K562 (cell line): Measurements from ENCODE around the gene RNGTT. TPM values are rescaled to one million over a fixed set of nuclear protein-coding genes. Genes with fewer than 3 reads are reported as not detected.

ENCODE experiments used
- ATAC-seq: fragments of 200-7000 bp; cut with Tn5 transposase; 3 replicates; pipeline ENCODE4 v1.9.1; 2020; ENCODE audit warnings: moderate library complexity
- BruUV-seq: library from RNA; stranded (reverse); fragments of 400-500 nt; replicated peaks from 2 replicates; lab custom pipeline; 2021; lab: Mats Ljungman, UMichigan
- CTCF ChIA-PET: fragments of 300-600 bp; formaldehyde crosslinking; extraction: SDS; loops from one replicate; lab custom pipeline; 2021; ENCODE audit warnings: low intra/inter-chr PET ratio; lab: Yijun Ruan, JAX
- POLR2A ChIA-PET: fragments of 300-600, 350-650 bp; sonication (Branson Sonifier 250); formaldehyde crosslinking; extraction: SDS; loops from one replicate; lab custom pipeline; 2021; ENCODE audit warnings: antibody characterized with exemption, inconsistent platforms; lab: Yijun Ruan, JAX
- DNase-seq, 4 experiments: peaks; one replicate each; pipeline versions ENCODE4 v3.0.0 to v3.0.0-alpha.2; 2011 to 2018; ENCODE audit warnings: low spot score in 3 of 4, mixed read lengths in 3 of 4; ENCODE audit errors: extremely low read depth in 1 of 4
- FAIRE-seq: peaks from 2 replicates; lab custom pipeline; 2011; peaks lifted over from hg19 to GRCh38; lab: Jason Lieb, UNC
- H2AFZ ChIP-seq: 2 replicates; pipeline ENCODE4 v1.6.0; 2011; ENCODE audit warnings: low read depth, low read length, control low read depth, inconsistent platforms
- H3K27ac ChIP-seq: fragments of 200-600 bp; 3 replicates; pipeline ENCODE4 v1.8.0; 2011; ENCODE audit warnings: low read depth, mild to moderate bottlenecking, control low read depth, inconsistent platforms, low read length, moderate library complexity, mixed read lengths; ENCODE audit errors: extremely low read depth
- H3K27me3 ChIP-seq, 2 experiments: fragments of 300-600 bp in 1 of 2; 2 replicates in 1 of 2; 3 replicates in 1 of 2; pipeline versions ENCODE4 v1.6.0 to v1.8.0; 2011; ENCODE audit warnings: inconsistent platforms in 2 of 2, low read length in 2 of 2, mild to moderate bottlenecking in 1 of 2, mixed read lengths in 1 of 2, moderate library complexity in 1 of 2; ENCODE audit not compliant: control insufficient read depth in 2 of 2, insufficient read depth in 2 of 2
- H3K36me3 ChIP-seq: fragments of 300-600 bp; 3 replicates; pipeline ENCODE4 v1.8.0; 2011; ENCODE audit warnings: mild to moderate bottlenecking, low read length, inconsistent platforms; ENCODE audit not compliant: control insufficient read depth, insufficient read depth
- H3K4me1 ChIP-seq, 2 experiments: fragments of 200-600 bp in 1 of 2; replicated peaks in 1 of 2; 2 replicates in 1 of 2; 3 replicates in 1 of 2; pipeline versions ENCODE4 v1.5.1 to v1.8.0; 2011; ENCODE audit warnings: inconsistent platforms in 2 of 2, low read length in 2 of 2, mild to moderate bottlenecking in 1 of 2, mixed read lengths in 1 of 2, moderate library complexity in 1 of 2; ENCODE audit not compliant: control insufficient read depth in 2 of 2, insufficient read depth in 2 of 2
- H3K4me2 ChIP-seq: 2 replicates; pipeline ENCODE4 v1.6.1; 2011; ENCODE audit warnings: low read length, control low read depth, inconsistent platforms, mixed read lengths; ENCODE audit not compliant: insufficient read depth
- H3K4me3 ChIP-seq: fragments of 200-600 bp; sonication (generic), shearing (Covaris generic); 2 replicates; pipeline ENCODE4 v1.5.1; 2016; ENCODE audit warnings: control low read depth, inconsistent platforms
- H3K79me2 ChIP-seq: fragments of 200-600 bp; 3 replicates; pipeline ENCODE4 v1.8.0; 2011; ENCODE audit warnings: low read length, inconsistent platforms; ENCODE audit not compliant: control insufficient read depth, insufficient read depth
- H3K9ac ChIP-seq, 2 experiments: 2 replicates each; pipeline versions ENCODE4 v1.6.0 to v1.6.1; 2011; ENCODE audit warnings: low read depth in 2 of 2, low read length in 2 of 2, control low read depth in 1 of 2, inconsistent platforms in 1 of 2, mild to moderate bottlenecking in 1 of 2, mixed read lengths in 1 of 2; ENCODE audit not compliant: insufficient read depth in 1 of 2
- H3K9me1 ChIP-seq: one replicate; pipeline ENCODE4 v1.6.0; 2011; ENCODE audit warnings: inconsistent platforms, mild to moderate bottlenecking, low read length, moderate library complexity; ENCODE audit not compliant: control insufficient read depth, insufficient read depth
- H3K9me3 ChIP-seq: replicated peaks from 2 replicates; pipeline ENCODE4 v1.5.1; 2011; ENCODE audit warnings: low read depth, low read length, inconsistent platforms; ENCODE audit not compliant: control insufficient read depth, insufficient read depth
- H4K20me1 ChIP-seq: replicated peaks from 2 replicates; pipeline ENCODE4 v1.6.1; 2011; ENCODE audit warnings: low read length, inconsistent platforms, mixed read lengths; ENCODE audit not compliant: control insufficient read depth, insufficient read depth
- GTF2A2 ChIP-seq: IDR thresholded peaks from 2 replicates; pipeline ENCODE4 v1.6.1; 2016; ENCODE audit warnings: mild to moderate bottlenecking, missing genetic modification characterization, missing compliant biosample characterization
- WGBS: fragments of 100-300 bp; shearing (Covaris generic); methylation state at CpG from one replicate; pipeline ENCODE4 v1.1.6; 2016; ENCODE audit warnings: low coverage, mixed read lengths; ENCODE audit not compliant: insufficient coverage; ENCODE audit errors: missing lambda C conversion rate; 5-methylcytosine and 5-hydroxymethylcytosine counted together
- in situ Hi-C: fragments of 300-500 bp; cut with MboI; formaldehyde crosslinking; loops from 4 replicates; pipeline ENCODE4 v1.15.0; 2018; ENCODE audit warnings: inconsistent platforms, mixed read lengths
- intact Hi-C: fragments of 100-400 bp; cut with micrococcal nuclease; formaldehyde crosslinking; loops from 2 replicates; pipeline ENCODE4 v1.14.2; 2022
- polyA plus RNA-seq, 8 experiments: library from polyadenylated mRNA; depleted of rRNA in 4 of 8; stranded (reverse) in 5 of 8; unstranded in 3 of 8; fragments of >200 nt; fragmentation: Nextera tagmentation in 2 of 8; fragmentation: Illumina TruSeq in 1 of 8; extraction: Ambion mirVana in 2 of 8; extraction: Trizol in 1 of 8; gene quantifications; 2 replicates each; pipeline versions ENCODE4 v1.2.1 to v1.2.3, GENCODE V29; 2011 to 2014; ENCODE audit warnings: inconsistent platforms in 1 of 8, missing spikeins in 1 of 8
- total RNA-seq, 7 experiments: library from RNA; depleted of rRNA in 6 of 7; stranded (reverse); fragments of >200 nt in 6 of 7; fragmentation: Illumina TruSeq in 2 of 7; extraction: Trizol in 2 of 7; gene quantifications; 2 replicates each; pipeline versions ENCODE4 v1.2.1 to v1.2.3, GENCODE V29; 2011 to 2021; ENCODE audit warnings: low replicate concordance in 1 of 7
- TF ChIP-seq, protein P1 (sequence below), 2 experiments: IDR thresholded peaks in 1 of 2; conservative IDR thresholded peaks in 1 of 2; 2 replicates each; pipeline ENCODE4 v1.6.1; 2016; ENCODE audit warnings: low read depth in 2 of 2, mild to moderate bottlenecking in 1 of 2, missing compliant biosample characterization in 1 of 2, missing genetic modification characterization in 1 of 2, moderate library complexity in 1 of 2
- TF ChIP-seq, protein P2 (sequence below): fragments of 450-650 bp; IDR thresholded peaks from 2 replicates; pipeline ENCODE4 v1.6.1; 2016

Gene RNGTT
- total and polyA plus RNA-seq, 9 of the 15 experiments (the other 6 are each of a cell fraction or from before 2014, with no cell fraction given), result 6.1 to 31.7 (median 19.5) TPM

DNA sequence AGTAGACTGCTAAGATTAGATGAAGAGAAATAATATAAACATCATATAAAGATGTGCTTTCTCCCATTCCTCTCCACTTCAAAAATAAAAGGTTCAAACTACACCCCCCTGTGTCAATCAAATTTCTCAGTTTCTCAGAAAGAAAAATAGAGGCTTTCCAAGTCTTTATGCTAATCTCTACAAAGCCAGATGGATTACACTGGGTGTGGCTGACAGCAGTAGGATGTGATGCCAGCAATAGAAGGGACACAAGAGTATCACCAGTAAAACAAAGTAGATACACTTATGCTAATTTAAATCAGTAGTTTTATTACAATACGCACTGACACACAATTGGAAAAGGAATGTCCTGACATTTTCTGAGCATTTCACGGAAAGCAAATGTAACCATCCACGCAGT is 353.4 kb downstream of the RNGTT start:
- no peak for FAIRE-seq
- H2AFZ ChIP-seq, result no peak overlapping the region
- TF ChIP-seq, protein P1, sequence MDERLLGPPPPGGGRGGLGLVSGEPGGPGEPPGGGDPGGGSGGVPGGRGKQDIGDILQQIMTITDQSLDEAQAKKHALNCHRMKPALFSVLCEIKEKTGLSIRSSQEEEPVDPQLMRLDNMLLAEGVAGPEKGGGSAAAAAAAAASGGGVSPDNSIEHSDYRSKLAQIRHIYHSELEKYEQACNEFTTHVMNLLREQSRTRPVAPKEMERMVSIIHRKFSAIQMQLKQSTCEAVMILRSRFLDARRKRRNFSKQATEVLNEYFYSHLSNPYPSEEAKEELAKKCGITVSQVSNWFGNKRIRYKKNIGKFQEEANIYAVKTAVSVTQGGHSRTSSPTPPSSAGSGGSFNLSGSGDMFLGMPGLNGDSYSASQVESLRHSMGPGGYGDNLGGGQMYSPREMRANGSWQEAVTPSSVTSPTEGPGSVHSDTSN (CRISPR knock-in tag; IDR thresholded peaks at IDR 0.05; ENCODE audit: low read depth), result no peak
- TF ChIP-seq, protein P1 (tag; conservative IDR thresholded peaks at IDR 0.05; ENCODE audit: low read depth), result 0 out of 2 replicates have a peak, but pooled peaks have one; percentile 7
- TF ChIP-seq, protein P2, sequence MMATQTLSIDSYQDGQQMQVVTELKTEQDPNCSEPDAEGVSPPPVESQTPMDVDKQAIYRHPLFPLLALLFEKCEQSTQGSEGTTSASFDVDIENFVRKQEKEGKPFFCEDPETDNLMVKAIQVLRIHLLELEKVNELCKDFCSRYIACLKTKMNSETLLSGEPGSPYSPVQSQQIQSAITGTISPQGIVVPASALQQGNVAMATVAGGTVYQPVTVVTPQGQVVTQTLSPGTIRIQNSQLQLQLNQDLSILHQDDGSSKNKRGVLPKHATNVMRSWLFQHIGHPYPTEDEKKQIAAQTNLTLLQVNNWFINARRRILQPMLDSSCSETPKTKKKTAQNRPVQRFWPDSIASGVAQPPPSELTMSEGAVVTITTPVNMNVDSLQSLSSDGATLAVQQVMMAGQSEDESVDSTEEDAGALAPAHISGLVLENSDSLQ, result peak; percentile 89
- no peak for TF ChIP-seq GTF2A2 (tag)
- TF ChIP-seq, all 486 proteins: peak for 2
- Histone ChIP-seq H3K9me3 (no peaks in the 10 kb centered on the region), H3K4me2 (no peak overlapping the region), H3K27me3 (no peaks in the 10 kb centered on the region), H3K9me1 (no peaks in the 10 kb centered on the region), H3K4me1 (no peaks in the 10 kb centered on the region; a peak in 3 of 5 replicates), H4K20me1 (no peaks in the 10 kb centered on the region), H3K79me2 (no peaks in the 10 kb centered on the region), H3K27ac (no peak overlapping the region), H3K9ac (no peak overlapping the region), H3K4me3 (no peak overlapping the region), H3K36me3 (peaks cover 11% of the 10 kb centered on the region; the same call in 1 of the 3 replicates)
- POLR2A ChIA-PET, result no interaction called here
- BruUV-seq, result no TSS peak
- peak in 2 of 4 experiments; percentile 21 for DNase-seq
- CTCF ChIA-PET, result no interaction called here
- in situ Hi-C loops, result no loop called here
- intact Hi-C loops, result no loop called here
- ATAC-seq, result peak; percentile 54; the same call in 2 of the 3 replicates
- 73% methylated on average over 3 of the region's 3 CpGs for WGBS
